Omental fat pad (tissue), 4 donors: ENCODE measurements around the gene C16orf95. TPM values are rescaled to one million over a fixed set of nuclear protein-coding genes. Genes with fewer than 3 reads are reported as not detected.

Source experiments
- ATAC-seq: fragments of 150-250 bp; one replicate; pipeline ENCODE4 v1.9.1; 2016; ENCODE audit warnings: mild to moderate bottlenecking, moderate library complexity; ENCODE audit not compliant: low FRiP score
- DNase-seq: peaks from one replicate; pipeline ENCODE4 v3.0.0-alpha.2; 2019; ENCODE audit warnings: low spot score
- CTCF ChIP-seq, 3 donors: fragments of 450-650 bp; IDR thresholded peaks; one replicate each; pipeline ENCODE4 v1.5.1; 2016 to 2017; ENCODE audit warnings: antibody characterized with exemption in 3 of 3, mild to moderate bottlenecking in 3 of 3, moderate library complexity in 2 of 3
- total RNA-seq, 4 donors: library from RNA; depleted of rRNA; stranded (reverse); fragments of >200 nt; gene quantifications; one replicate each; pipeline ENCODE4 v1.1.0, GENCODE V29; 2016

The C16orf95 gene
- total RNA-seq, 4 donors from 2014 or later: 1.6 to 7.1 (median 2.5) TPM

- DNase-seq (no peak), ATAC-seq (no peak)
- no peak for TF ChIP-seq CTCF (IDR thresholded peaks at IDR 0.05)
Measured at GRCh38 chr16:87320510-87321227, 3.5 kb upstream of the C16orf95 start.

- DNase-seq: no peak
- no peak for ATAC-seq
- TF ChIP-seq CTCF (IDR thresholded peaks at IDR 0.05): no peak
Measured at GRCh38 chr16:87319997-87320491, 2.9 kb upstream of the C16orf95 start.

GRCh38 chr16:87319011-87319410 lies 1.8 kb upstream of the C16orf95 start:
- no peak for ATAC-seq
- TF ChIP-seq CTCF (IDR thresholded peaks at IDR 0.05): no peak
- DNase-seq: no peak

GRCh38 chr16:87317750-87318644 lies 805 bp upstream of the C16orf95 start:
- no peak for TF ChIP-seq CTCF (IDR thresholded peaks at IDR 0.05)
- ATAC-seq (peak; percentile 55), DNase-seq (no peak)

- DNase-seq (no peak), ATAC-seq (no peak)
- TF ChIP-seq CTCF (IDR thresholded peaks at IDR 0.05): no peak
Measured at GRCh38 chr16:87316450-87316922, 706 bp downstream of the C16orf95 start.

GRCh38 chr16:87314990-87315420 lies 2.2 kb downstream of the C16orf95 start:
- no peak for TF ChIP-seq CTCF (IDR thresholded peaks at IDR 0.05)
- ATAC-seq (no peak), DNase-seq (no peak)
